ENCODE data around the gene COL19A1. TPM values are rescaled to one million over a fixed set of nuclear protein-coding genes. Genes with fewer than 3 reads are reported as not detected.

Gene COL19A1
- total and polyA plus RNA-seq, 9 of the 15 experiments (the other 6 are each of a cell fraction or from before 2014, with no cell fraction given), result not detected

GRCh38 chr6:70183538-70183937 lies 317.2 kb downstream of the COL19A1 start:
- TF ChIP-seq ZNF77 (CRISPR knock-in tag; IDR thresholded peaks at IDR 0.05) (no peak), E4F1 (CRISPR knock-in tag; IDR thresholded peaks at IDR 0.05; ENCODE audit: borderline replicate concordance) (no peak), ZNF57 (CRISPR knock-in tag; IDR thresholded peaks at IDR 0.05) (no peak), DMBX1 (CRISPR knock-in tag; IDR thresholded peaks at IDR 0.05; ENCODE audit: borderline replicate concordance) (no peak), ZNF695 (CRISPR knock-in tag; IDR thresholded peaks at IDR 0.05) (no peak), SAP30 (IDR thresholded peaks at IDR 0.05; ENCODE audit: borderline replicate concordance, insufficient read depth, low read depth, low read length, poor library complexity, severe bottlenecking) (no peak), ZNF584 (CRISPR knock-in tag; IDR thresholded peaks at IDR 0.05; ENCODE audit: low read depth) (no peak), ZNF274 (IDR thresholded peaks at IDR 0.05; ENCODE audit: borderline replicate concordance, low read depth, low read length) (no peak)
- TF ChIP-seq, protein P1, sequence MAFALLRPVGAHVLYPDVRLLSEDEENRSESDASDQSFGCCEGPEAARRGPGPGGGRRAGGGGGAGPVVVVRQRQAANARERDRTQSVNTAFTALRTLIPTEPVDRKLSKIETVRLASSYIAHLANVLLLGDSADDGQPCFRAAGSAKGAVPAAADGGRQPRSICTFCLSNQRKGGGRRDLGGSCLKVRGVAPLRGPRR (CRISPR knock-in tag; IDR thresholded peaks at IDR 0.05), result no peak
- Histone ChIP-seq H3K9me1 (ENCODE audit: control insufficient read depth, insufficient read depth, low read length) (no peaks in the 10 kb centered on the region), H3K36me3 (ENCODE audit: control insufficient read depth, insufficient read depth, low read length) (no peaks in the 10 kb centered on the region), H3K27me3 (ENCODE audit: control insufficient read depth in 2 of 2, insufficient read depth in 2 of 2, low read length in 2 of 2) (no peaks in the 10 kb centered on the region; a peak in 1 of 5 replicates), H3K9me3 (replicated peaks; ENCODE audit: control insufficient read depth, insufficient read depth, low read depth, low read length) (no peaks in the 10 kb centered on the region), H3K27ac (ENCODE audit: extremely low read depth, low read depth, low read length) (no peak overlapping the region), H2AFZ (ENCODE audit: low read depth, low read length) (no peak overlapping the region), H3K9ac (ENCODE audit: insufficient read depth in 1 of 2, low read depth in 2 of 2, low read length in 2 of 2) (no peak overlapping the region), H4K20me1 (replicated peaks; ENCODE audit: control insufficient read depth, insufficient read depth, low read length) (no peaks in the 10 kb centered on the region), H3K4me2 (ENCODE audit: insufficient read depth, low read length) (no peak overlapping the region), H3K79me2 (ENCODE audit: control insufficient read depth, insufficient read depth, low read length) (no peaks in the 10 kb centered on the region), H3K4me1 (replicated peaks in 1 of 2; ENCODE audit: control insufficient read depth in 2 of 2, insufficient read depth in 2 of 2, low read length in 2 of 2) (no peaks in the 10 kb centered on the region), H3K4me3 (no peak overlapping the region)
- intact Hi-C loops (cut with micrococcal nuclease), result no loop called here
- ChIA-PET POLR2A (no interaction called here), CTCF (ENCODE audit: low intra/inter-chr PET ratio) (no interaction called here)
- no peak for FAIRE-seq
- no peak for DNase-seq (ENCODE audit: extremely low read depth in 1 of 4, low spot score in 3 of 4)
- no peak for ATAC-seq
- in situ Hi-C loops (cut with MboI), result no loop called here
- 0% methylated on average over 3 of the region's 3 CpGs for WGBS (ENCODE audit: insufficient coverage, low coverage, missing lambda C conversion rate)
- BruUV-seq (replicated peaks), result no TSS peak
